NCI-H187 treated with DMSO at 0.1 percent for 48 hours (cell line): ENCODE data around the gene JAKMIP1.
"Not testable (repeated sequence)": the region's sequence is repeated elsewhere in the genome, so short reads cannot be mapped to it uniquely, and the experiment has no call there.

Source experiments
- DNase-seq: peaks from one replicate; lab custom pipeline; 2025; lab: John Stamatoyannopoulos, UW

Gene JAKMIP1

GRCh38 chr4:6143603-6144181 is 56.7 kb downstream of the JAKMIP1 start:
- no peak for DNase-seq

GRCh38 chr4:6142935-6143602 is 57.3 kb downstream of the JAKMIP1 start:
- DNase-seq: no peak

- DNase-seq: no peak
Observed at GRCh38 chr4:6142511-6142910, 57.8 kb downstream of the JAKMIP1 start.

- DNase-seq: no peak
Observed at GRCh38 chr4:6141554-6141953, 58.8 kb downstream of the JAKMIP1 start.

GRCh38 chr4:6141021-6141420 is 59.3 kb downstream of the JAKMIP1 start:
- not testable (repeated sequence) for DNase-seq

GRCh38 chr4:6137747-6138135 is 62.6 kb downstream of the JAKMIP1 start:
- DNase-seq: no peak

GRCh38 chr4:6137027-6137746 is 63.2 kb downstream of the JAKMIP1 start:
- DNase-seq: no peak

GRCh38 chr4:6134612-6135220 is 65.6 kb downstream of the JAKMIP1 start:
- no peak for DNase-seq

GRCh38 chr4:6132716-6133115 is 67.6 kb downstream of the JAKMIP1 start:
- no peak for DNase-seq

- no peak for DNase-seq
Observed at GRCh38 chr4:6128221-6128850, 72.0 kb downstream of the JAKMIP1 start.

GRCh38 chr4:6126971-6127745 is 73.2 kb downstream of the JAKMIP1 start:
- DNase-seq: no peak

- DNase-seq: no peak
Observed at GRCh38 chr4:6125103-6125651, 75.2 kb downstream of the JAKMIP1 start.

GRCh38 chr4:6124386-6125102 is 75.8 kb downstream of the JAKMIP1 start:
- DNase-seq: no peak

- DNase-seq: no peak
Observed at GRCh38 chr4:6123976-6124375, 76.4 kb downstream of the JAKMIP1 start.

- DNase-seq: no peak
Observed at GRCh38 chr4:6123541-6123940, 76.8 kb downstream of the JAKMIP1 start.

- DNase-seq: no peak
Observed at GRCh38 chr4:6123116-6123515, 77.2 kb downstream of the JAKMIP1 start.

GRCh38 chr4:6122496-6122895 is 77.9 kb downstream of the JAKMIP1 start:
- DNase-seq: no peak

GRCh38 chr4:6121941-6122340 is 78.4 kb downstream of the JAKMIP1 start:
- no peak for DNase-seq

- no peak for DNase-seq
Observed at GRCh38 chr4:6121276-6121850, 79.0 kb downstream of the JAKMIP1 start.

- DNase-seq: no peak
Observed at GRCh38 chr4:6120361-6120760, 80.0 kb downstream of the JAKMIP1 start.
